Thyroid gland (tissue), 4 donors: ENCODE measurements around the gene GPC1. TPM values are rescaled to one million over a fixed set of nuclear protein-coding genes. Genes with fewer than 3 reads are reported as not detected.

ENCODE experiments used
- DNase-seq, 2 donors: peaks; one replicate each; pipeline ENCODE4 v3.0.0-alpha.2; 2019
- H3K27ac ChIP-seq, 3 donors: fragments of 200-600 bp; sonication (generic); 1 replicate in 2 of 3; 2 replicates in 1 of 3; pipeline ENCODE4 v1.5.1; 2016 to 2019; ENCODE audit warnings: mild to moderate bottlenecking in 1 of 3, moderate library complexity in 1 of 3
- H3K27me3 ChIP-seq: fragments of 200-600 bp; sonication (generic); one replicate; pipeline ENCODE4 v1.5.1; 2019
- H3K36me3 ChIP-seq, 2 donors: fragments of 200-600 bp; sonication (generic); one replicate each; pipeline ENCODE4 v1.5.1; 2016 to 2019
- H3K4me1 ChIP-seq, 2 donors: fragments of 200-600 bp; sonication (generic); one replicate each; pipeline ENCODE4 v1.5.1; 2017 to 2019
- H3K4me3 ChIP-seq, 3 donors: fragments of 200-600 bp; sonication (generic); replicated peaks in 1 of 3; 1 replicate in 2 of 3; 2 replicates in 1 of 3; pipeline ENCODE4 v1.5.1; 2016; ENCODE audit warnings: mild to moderate bottlenecking in 1 of 3
- H3K9me3 ChIP-seq: fragments of 200-600 bp; sonication (generic); one replicate; pipeline ENCODE4 v1.5.1; 2017
- POLR2A ChIP-seq, 2 donors: fragments of 450-650 bp; IDR thresholded peaks; one replicate each; pipeline ENCODE4 v1.6.1; 2017; ENCODE audit warnings: antibody characterized with exemption in 2 of 2, mild to moderate bottlenecking in 2 of 2, moderate library complexity in 1 of 2
- WGBS, 2 donors: methylation state at CpG; one replicate each; pipeline ENCODE4 v1.1.5; 2017; 5-methylcytosine and 5-hydroxymethylcytosine counted together
- intact Hi-C: fragments of 100-400 bp; cut with DNase I; formaldehyde crosslinking; loops from one replicate; pipeline ENCODE4 v1.15.1; 2023
- total RNA-seq, 4 donors: library from RNA; depleted of rRNA; stranded (reverse); fragments of >200 nt; gene quantifications; one replicate each; pipeline ENCODE4 v1.2.3, GENCODE V29; 2016
- TF ChIP-seq, protein P1 (sequence below), 6 experiments: fragments of 200-600 bp in 3 of 6; fragments of 450-650 bp in 3 of 6; sonication (generic) in 3 of 6; IDR thresholded peaks; one replicate each; pipeline ENCODE4 v1.5.1; 2016 to 2019; ENCODE audit warnings: antibody characterized with exemption in 6 of 6, mild to moderate bottlenecking in 2 of 6, inconsistent platforms in 1 of 6, moderate library complexity in 1 of 6

GPC1 gene
- total RNA-seq, 4 donors from 2014 or later = 14.1 to 35.5 (median 26.8) TPM

DNA sequence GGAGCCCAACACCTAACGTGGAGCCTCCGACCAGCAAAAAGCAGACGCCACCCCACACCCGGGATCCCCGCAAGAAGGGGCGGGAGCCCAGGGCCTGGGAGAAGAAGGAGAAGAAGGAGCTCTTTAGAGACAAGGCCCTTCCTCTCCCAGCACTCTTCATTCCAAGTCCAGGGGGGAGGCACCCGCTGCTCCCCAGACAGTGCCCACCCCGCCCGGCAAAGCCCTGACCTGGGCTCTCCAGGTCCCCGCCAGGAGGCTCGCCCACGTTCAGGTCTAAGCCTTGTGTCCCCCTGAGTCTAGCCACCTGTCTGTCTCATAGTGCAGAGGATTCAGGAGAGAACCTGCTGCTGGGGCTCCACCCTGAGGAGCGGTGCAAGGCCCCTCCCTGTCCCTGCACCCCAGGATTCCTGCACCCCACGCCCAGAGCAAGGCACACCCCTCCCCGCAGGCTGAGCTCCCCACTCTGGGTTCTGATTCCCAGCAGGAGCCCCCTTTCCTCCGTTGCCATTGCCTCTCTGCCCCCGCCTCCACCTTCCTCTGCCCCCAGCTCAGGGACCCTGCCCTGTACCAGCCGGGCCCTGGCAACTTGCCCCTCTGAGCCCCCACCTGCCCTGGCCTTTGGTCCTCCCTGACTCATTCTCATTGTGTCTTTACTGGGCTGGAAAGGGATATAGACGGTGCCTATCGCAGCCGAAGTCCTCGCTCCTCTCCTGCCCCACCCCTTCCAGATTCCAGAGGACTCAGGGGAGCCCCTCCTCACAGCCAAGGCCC is 33.5 kb upstream of the GPC1 start:
- Histone ChIP-seq H3K9me3 (no peaks in the 10 kb centered on the region), H3K4me1 (no peaks in the 10 kb centered on the region), H3K36me3 (no peaks in the 10 kb centered on the region), H3K4me3 (no peak overlapping the region), H3K27me3 (no peaks in the 10 kb centered on the region), H3K27ac (no peak overlapping the region)
- TF ChIP-seq, protein P1, sequence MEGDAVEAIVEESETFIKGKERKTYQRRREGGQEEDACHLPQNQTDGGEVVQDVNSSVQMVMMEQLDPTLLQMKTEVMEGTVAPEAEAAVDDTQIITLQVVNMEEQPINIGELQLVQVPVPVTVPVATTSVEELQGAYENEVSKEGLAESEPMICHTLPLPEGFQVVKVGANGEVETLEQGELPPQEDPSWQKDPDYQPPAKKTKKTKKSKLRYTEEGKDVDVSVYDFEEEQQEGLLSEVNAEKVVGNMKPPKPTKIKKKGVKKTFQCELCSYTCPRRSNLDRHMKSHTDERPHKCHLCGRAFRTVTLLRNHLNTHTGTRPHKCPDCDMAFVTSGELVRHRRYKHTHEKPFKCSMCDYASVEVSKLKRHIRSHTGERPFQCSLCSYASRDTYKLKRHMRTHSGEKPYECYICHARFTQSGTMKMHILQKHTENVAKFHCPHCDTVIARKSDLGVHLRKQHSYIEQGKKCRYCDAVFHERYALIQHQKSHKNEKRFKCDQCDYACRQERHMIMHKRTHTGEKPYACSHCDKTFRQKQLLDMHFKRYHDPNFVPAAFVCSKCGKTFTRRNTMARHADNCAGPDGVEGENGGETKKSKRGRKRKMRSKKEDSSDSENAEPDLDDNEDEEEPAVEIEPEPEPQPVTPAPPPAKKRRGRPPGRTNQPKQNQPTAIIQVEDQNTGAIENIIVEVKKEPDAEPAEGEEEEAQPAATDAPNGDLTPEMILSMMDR (IDR thresholded peaks at IDR 0.05) = no peak
- TF ChIP-seq POLR2A (IDR thresholded peaks at IDR 0.05) = no peak
- no peak for DNase-seq
- intact Hi-C loops = no loop called here
- 84% methylated on average over 18 to 20 of the region's 22 CpGs for WGBS, 2 donors

DNA sequence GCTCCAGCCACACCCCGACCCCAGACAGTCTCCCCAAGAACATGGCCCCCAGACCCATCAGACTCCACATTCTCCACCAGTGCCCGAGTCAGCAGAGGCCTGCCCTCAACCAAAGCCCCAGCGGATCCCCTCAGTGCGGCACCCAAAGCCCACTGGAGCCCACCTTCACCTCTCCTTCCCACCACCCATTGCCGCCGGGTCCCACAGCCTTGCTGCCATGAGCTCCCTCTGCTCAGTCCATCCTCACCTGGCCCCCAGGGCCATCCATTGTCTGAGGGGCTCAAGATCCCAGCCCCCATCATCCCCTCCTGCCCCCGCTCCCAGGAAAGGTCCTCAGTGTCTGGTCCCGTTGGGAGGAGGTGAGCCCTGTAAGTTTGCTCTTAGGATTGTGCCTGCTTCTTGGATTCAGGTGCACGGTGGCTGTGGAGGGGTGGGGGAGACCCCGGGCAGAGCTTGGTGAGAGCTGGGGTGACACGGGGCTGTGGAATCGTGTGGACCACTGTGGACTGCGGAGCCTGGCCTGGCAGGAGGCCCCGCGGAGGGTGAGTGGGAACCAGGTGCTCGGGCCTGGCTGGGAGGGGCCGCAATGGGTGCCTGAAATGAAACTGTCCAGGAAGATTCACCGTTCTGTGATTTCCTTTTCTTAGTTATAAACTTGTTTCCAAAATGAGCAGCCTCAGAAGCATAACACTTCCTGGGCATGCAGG is 32.7 kb upstream of the GPC1 start:
- no peaks in the 10 kb centered on the region for H3K9me3 ChIP-seq
- no peaks in the 10 kb centered on the region for H3K36me3 ChIP-seq
- no peaks in the 10 kb centered on the region for H3K4me1 ChIP-seq
- H3K27ac ChIP-seq = no peak overlapping the region
- no peak for DNase-seq
- H3K4me3 ChIP-seq = no peak overlapping the region
- 83 to 85% methylated on average over 17 to 18 of the region's 18 CpGs for WGBS, 2 donors
- H3K27me3 ChIP-seq = no peaks in the 10 kb centered on the region
- no peak for TF ChIP-seq POLR2A (IDR thresholded peaks at IDR 0.05)
- TF ChIP-seq, protein P1 (IDR thresholded peaks at IDR 0.05) = no peak
- intact Hi-C loops = no loop called here

DNA sequence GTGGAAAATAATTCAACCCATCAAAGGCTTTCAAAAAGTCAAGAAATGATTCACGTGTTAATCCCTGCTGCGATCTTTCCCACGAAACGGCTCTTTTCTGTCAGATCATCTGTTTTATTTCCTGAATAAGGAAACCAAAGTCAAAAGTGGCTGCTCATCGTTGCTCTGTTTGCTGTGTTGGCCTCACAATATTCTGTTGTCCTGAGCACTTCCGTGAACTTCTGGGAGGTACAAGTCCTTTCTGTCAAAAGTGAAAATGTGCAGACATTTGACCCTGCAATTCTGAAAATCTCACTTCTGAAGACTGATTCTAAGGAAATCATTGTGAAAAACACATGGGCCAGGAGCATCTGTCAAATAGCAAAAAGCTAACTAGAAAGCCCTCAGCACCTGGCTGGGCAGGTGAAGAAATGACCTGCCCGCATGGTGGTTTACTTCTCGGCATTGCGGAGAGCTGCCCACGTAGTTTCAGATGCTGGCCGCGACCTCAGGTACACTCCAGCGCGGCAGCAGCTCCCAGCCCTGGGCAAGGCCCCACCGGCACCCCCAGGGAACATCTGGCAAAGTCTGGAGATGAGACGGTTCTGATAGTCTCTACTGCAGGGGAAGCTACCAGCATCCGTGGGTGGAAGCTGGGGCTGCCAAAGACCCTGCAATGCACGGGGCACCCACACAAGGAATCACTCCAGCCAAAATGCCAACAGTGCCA is 31.9 kb upstream of the GPC1 start:
- Histone ChIP-seq H3K9me3 (no peaks in the 10 kb centered on the region), H3K27ac (no peak overlapping the region), H3K4me3 (no peak overlapping the region), H3K27me3 (no peaks in the 10 kb centered on the region), H3K36me3 (no peaks in the 10 kb centered on the region), H3K4me1 (no peaks in the 10 kb centered on the region)
- no peak for DNase-seq
- intact Hi-C loops = no loop called here
- TF ChIP-seq POLR2A (IDR thresholded peaks at IDR 0.05) = no peak
- TF ChIP-seq, protein P1 (IDR thresholded peaks at IDR 0.05) = no peak
- 76 to 87% methylated on average over 18 of the region's 18 CpGs for WGBS, 2 donors

DNA sequence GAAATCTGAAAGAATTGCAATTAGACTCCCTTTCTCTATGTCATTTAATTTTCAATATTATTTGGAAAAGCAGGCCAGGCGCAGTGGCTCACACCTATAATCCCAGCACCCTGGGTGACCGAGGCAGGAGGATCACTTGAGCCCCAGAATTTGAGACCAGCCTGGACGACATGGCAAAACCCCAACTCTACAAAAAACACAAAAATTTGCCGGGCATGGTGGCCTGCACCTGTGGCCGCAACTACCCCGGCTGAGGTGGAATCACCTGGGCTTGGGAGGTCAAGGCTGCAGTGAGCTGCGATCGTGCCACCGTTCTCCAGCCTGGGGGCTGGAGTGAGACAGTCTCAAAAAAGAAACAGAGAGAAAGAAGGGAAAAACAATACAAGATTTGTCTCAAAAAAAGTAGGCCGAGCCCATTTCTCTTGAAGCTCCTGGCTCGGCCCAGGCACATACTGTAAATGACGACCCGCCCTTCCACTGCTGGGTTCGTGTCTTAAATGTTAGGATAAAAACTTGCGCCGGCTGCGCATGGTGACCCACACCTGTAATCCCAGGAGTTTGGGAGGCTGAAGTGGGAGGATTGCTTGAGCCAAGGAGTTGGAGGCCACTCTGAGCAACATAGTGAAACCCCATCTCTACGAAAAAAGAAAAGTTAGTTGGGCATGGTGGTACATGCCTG is 31.1 kb upstream of the GPC1 start:
- TF ChIP-seq, protein P1 (IDR thresholded peaks at IDR 0.05) = no peak
- TF ChIP-seq POLR2A (IDR thresholded peaks at IDR 0.05) = no peak
- Histone ChIP-seq H3K4me1 (no peaks in the 10 kb centered on the region), H3K27ac (no peak overlapping the region), H3K9me3 (no peaks in the 10 kb centered on the region), H3K36me3 (no peaks in the 10 kb centered on the region), H3K4me3 (no peak overlapping the region), H3K27me3 (no peaks in the 10 kb centered on the region)
- intact Hi-C loops = no loop called here
- DNase-seq = no peak
- 93 to 94% methylated on average over 18 of the region's 18 CpGs for WGBS, 2 donors
